ENCODE results near the gene PCDHA8.
"Not testable (repeated sequence)": the region's sequence is repeated elsewhere in the genome, so short reads cannot be mapped to it uniquely, and the experiment has no call there.

The PCDHA8 gene, protein sequence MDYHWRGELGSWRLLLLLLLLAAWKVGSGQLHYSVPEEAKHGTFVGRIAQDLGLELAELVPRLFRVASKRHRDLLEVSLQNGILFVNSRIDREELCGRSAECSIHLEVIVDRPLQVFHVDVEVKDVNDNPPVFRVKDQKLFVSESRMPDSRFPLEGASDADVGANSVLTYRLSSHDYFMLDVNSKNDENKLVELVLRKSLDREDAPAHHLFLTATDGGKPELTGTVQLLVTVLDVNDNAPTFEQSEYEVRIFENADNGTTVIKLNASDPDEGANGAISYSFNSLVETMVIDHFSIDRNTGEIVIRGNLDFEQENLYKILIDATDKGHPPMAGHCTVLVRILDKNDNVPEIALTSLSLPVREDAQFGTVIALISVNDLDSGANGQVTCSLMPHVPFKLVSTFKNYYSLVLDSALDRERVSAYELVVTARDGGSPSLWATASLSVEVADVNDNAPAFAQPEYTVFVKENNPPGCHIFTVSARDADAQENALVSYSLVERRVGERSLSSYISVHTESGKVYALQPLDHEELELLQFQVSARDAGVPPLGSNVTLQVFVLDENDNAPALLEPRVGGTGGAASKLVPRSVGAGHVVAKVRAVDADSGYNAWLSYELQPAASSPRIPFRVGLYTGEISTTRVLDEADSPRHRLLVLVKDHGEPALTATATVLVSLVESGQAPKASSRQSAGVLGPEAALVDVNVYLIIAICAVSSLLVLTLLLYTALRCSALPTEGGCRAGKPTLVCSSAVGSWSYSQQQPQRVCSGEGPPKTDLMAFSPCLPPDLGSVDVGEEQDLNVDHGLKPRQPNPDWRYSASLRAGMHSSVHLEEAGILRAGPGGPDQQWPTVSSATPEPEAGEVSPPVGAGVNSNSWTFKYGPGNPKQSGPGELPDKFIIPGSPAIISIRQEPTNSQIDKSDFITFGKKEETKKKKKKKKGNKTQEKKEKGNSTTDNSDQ

DNA sequence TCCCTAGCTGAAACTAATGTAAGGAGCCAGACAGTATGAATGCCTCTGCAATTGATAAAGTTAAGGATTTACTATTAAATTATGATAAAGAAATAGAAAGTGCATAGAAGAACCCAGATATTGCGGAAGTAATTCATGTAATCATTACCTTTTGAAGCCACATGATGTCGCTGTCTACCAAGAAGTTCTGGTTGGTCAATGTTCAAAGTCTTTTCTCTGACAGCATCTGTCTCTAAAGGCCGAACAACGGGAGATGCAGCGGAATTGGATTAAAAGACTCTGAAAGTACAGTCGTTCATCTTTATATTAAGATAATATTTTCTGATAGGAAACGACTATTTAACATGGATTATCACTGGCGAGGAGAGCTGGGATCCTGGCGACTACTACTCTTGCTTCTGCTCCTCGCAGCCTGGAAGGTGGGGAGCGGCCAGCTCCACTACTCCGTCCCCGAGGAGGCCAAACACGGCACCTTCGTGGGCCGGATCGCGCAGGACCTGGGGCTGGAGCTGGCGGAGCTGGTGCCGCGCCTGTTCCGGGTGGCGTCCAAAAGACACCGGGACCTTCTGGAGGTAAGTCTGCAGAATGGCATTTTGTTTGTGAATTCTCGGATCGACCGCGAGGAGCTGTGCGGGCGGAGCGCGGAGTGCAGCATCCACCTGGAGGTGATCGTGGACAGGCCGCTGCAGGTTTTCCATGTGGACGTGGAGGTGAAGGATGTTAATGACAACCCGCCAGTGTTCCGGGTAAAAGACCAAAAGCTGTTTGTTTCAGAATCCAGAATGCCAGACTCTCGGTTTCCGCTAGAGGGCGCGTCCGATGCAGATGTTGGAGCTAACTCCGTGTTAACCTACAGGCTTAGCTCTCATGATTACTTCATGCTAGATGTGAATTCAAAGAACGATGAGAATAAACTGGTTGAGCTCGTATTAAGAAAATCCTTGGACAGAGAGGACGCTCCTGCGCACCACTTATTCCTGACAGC lies at the start of gene PCDHA8:
Gene PCDHA8, plus strand, starts transcription at position 210 of the 985 bp plus-strand sequence. Its CDS starts 135 bp downstream, at position 345.
- DNase-seq: no peak

DNA sequence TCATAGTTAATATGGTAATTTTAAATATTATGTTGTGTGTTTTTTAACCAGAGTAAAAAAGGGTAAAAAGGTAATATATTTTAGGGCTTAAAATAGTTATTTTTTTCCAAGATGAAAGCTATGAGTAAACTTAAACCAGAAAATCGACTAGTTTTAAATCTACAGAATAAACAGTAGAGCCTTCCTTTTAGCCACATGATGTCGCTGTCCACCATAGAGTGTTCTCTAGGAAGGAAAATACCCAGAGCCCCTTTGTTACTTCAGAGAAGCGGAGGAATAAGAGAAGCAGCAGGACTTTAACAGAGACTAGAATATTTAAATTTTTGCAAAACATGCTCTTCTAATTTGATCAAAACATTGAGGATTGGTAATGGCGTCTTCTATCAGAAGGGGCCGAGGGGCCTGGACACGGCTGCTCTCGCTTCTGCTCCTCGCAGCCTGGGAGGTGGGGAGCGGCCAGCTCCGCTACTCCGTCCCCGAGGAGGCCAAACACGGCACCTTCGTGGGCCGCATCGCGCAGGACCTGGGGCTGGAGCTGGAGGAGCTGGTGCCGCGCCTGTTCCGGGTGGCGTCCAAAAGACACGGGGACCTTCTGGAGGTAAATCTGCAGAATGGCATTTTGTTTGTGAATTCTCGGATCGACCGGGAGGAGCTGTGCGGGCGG lies 46.3 kb upstream of the PCDHA8 start, which contains the start of gene PCDHA2:
Gene PCDHA2, plus strand, starts transcription at position 258 of the 664 bp plus-strand sequence.
- no peak for DNase-seq

DNA sequence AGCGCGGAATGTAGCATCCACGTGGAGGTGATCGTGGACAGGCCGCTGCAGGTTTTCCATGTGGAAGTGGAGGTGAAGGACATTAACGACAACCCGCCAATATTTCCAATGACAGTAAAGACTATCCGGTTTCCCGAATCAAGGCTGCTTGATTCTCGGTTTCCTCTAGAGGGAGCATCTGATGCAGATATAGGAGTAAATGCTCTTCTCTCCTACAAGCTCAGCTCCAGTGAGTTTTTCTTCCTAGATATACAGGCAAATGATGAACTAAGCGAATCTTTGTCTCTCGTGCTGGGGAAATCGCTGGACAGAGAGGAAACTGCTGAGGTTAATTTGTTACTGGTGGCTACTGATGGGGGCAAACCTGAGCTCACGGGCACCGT lies 45.7 kb upstream of the PCDHA8 start:
- no peak for DNase-seq

DNA sequence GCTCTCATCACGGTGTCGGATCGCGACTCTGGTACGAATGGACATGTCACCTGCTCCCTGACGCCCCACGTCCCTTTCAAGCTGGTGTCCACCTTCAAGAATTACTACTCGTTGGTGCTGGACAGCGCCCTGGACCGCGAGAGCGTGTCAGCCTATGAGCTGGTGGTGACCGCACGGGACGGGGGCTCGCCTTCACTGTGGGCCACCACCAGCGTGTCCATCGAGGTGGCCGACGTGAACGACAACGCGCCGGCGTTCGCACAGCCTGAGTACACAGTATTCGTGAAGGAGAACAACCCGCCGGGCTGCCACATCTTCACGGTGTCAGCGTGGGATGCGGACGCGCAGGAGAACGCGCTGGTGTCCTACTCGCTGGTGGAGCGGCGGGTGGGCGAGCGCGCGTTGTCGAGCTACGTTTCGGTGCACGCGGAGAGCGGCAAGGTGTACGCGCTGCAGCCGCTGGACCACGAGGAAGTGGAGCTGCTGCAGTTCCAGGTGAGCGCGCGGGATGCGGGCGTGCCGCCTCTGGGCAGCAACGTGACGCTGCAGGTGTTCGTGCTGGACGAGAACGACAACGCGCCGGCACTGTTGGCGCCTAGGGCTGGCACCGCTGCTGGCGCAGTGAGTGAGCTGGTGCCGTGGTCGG lies 44.8 kb upstream of the PCDHA8 start:
- not testable (repeated sequence) for DNase-seq

DNA sequence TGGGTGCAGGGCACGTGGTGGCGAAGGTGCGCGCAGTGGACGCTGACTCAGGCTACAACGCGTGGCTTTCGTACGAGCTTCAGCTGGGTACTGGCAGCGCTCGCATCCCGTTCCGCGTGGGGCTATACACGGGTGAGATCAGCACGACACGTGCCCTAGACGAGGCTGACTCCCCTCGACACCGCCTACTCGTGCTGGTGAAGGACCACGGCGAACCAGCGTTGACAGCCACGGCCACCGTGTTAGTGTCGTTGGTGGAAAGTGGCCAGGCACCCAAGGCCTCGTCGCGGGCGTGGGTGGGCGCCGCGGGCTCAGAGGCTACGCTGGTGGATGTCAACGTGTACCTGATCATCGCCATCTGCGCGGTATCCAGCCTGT lies 44.3 kb upstream of the PCDHA8 start:
- DNase-seq: no peak

DNA sequence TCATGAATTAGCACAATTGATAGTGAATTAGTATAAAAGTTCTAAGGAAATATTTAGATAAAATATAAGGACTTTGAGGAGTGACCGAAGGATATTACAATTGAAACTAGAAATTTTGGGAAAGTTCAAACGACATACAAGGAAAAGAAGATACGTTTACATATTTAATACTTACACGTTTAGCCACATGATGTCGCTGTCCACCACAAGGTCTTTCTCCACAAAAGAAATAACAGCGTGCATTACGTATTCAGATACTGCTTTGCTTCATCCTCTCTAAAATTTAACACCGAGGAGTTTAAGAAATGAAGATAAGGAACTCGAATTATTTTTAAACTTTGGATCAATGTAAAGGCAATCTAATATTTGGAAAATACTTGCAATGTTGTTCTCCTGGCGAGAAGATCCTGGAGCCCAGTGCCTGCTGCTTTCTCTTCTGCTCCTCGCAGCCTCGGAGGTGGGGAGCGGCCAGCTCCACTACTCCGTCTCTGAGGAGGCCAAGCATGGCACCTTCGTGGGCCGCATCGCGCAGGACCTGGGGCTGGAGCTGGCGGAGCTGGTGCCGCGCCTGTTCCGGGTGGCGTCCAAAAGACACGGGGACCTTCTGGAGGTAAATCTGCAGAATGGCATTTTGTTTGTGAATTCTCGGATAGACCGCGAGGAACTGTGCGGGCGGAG lies 40.0 kb upstream of the PCDHA8 start, which contains the start of gene PCDHA3:
Gene PCDHA3, plus strand, starts transcription at position 242 of the 678 bp plus-strand sequence.
- DNase-seq: no peak

DNA sequence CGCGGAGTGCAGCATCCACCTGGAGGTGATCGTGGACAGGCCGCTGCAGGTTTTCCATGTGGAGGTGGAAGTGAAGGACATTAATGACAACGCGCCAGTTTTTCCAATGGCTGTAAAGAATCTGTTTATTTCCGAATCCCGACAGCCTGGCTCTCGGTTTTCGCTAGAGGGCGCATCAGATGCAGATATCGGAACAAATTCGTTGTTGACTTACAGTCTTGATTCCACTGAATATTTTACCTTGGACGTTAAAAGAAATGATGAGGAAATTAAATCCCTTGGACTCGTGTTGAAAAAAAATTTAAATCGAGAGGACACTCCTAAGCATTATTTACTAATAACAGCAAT lies 39.5 kb upstream of the PCDHA8 start:
- DNase-seq: no peak

DNA sequence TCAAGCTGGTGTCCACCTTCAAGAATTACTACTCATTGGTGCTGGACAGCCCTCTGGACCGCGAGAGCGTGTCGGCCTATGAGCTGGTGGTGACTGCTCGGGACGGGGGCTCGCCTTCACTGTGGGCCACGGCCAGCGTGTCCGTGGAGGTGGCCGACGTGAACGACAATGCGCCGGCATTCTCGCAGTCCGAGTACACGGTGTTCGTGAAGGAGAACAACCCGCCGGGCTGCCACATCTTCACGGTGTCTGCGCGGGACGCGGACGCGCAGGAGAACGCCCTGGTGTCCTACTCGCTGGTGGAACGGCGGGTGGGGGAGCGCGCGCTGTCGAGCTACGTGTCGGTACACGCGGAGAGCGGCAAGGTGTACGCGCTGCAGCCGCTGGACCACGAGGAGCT lies 38.6 kb upstream of the PCDHA8 start:
- not testable (repeated sequence) for DNase-seq

DNA sequence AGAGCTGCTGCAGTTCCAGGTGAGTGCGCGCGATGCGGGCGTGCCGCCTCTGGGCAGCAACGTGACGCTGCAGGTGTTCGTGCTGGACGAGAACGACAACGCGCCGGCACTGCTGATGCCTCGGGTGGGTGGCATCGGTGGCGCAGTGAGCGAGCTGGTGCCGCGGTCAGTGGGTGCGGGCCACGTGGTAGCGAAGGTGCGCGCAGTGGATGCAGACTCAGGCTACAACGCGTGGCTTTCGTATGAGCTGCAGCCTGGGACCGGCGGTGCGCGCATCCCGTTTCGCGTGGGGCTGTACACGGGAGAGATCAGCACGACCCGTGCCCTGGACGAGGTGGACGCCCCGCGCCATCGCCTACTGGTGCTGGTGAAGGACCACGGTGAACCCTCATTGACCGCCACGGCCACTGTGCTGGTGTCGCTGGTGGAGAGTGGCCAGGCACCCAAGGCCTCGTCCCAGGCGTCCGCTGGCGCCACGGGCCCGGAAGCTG lies 38.2 kb upstream of the PCDHA8 start:
- DNase-seq: no peak

DNA sequence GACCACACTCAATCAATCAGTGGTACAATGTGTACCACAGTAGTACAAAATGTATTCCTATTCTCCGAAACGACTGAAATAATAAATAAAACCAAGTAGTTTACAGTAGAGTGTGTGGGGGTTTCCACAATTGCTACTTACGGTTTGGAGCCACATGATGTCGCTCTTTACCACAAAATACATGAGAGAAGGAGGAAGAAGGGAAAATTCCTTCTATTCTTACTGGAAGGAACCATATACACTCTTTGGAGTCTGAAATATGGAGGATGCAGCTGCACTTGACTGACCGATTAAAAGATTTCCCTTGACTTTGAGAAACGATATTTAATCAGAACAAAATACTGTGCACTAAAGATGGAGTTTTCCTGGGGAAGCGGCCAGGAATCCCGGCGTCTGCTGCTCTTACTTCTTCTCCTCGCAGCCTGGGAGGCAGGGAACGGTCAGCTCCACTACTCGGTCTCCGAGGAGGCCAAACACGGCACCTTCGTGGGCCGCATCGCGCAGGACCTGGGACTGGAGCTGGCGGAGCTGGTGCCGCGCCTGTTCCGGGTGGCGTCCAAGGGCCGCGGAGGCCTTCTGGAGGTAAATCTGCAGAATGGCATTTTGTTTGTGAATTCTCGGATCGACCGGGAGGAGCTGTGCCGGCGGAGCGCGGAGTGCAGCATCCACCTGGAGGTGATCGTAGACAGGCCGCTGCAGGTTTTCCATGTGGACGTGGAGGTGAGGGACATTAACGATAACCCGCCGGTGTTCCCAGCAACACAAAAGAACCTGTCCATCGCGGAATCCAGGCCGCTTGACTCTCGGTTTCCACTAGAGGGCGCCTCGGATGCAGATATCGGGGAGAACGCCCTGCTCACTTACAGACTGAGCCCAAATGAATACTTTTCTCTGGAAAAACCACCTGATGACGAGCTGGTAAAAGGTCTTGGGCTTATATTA lies 33.9 kb upstream of the PCDHA8 start, which contains the start of gene PCDHA4:
Gene PCDHA4, plus strand, starts transcription at position 235 of the 942 bp plus-strand sequence.
- no peak for DNase-seq

DNA sequence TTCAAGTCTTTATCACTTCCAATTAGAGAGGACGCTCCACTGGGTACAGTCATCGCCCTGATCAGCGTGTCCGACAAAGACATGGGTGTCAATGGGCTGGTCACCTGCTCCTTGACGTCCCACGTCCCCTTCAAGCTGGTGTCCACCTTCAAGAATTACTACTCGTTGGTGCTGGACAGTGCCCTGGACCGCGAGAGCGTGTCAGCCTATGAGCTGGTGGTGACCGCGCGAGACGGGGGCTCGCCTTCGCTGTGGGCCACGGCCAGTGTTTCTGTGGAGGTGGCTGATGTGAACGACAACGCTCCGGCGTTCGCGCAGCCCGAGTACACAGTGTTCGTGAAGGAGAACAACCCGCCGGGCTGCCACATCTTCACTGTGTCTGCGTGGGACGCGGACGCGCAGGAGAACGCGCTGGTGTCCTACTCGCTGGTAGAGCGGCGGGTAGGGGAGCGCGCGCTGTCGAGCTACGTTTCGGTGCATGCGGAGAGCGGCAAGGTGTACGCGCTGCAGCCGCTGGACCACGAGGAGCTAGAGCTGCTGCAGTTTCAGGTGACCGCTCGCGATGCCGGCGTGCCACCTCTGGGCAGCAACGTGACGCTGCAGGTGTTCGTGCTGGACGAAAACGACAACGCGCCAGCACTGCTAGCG lies 32.6 kb upstream of the PCDHA8 start:
- not testable (repeated sequence) for DNase-seq

DNA sequence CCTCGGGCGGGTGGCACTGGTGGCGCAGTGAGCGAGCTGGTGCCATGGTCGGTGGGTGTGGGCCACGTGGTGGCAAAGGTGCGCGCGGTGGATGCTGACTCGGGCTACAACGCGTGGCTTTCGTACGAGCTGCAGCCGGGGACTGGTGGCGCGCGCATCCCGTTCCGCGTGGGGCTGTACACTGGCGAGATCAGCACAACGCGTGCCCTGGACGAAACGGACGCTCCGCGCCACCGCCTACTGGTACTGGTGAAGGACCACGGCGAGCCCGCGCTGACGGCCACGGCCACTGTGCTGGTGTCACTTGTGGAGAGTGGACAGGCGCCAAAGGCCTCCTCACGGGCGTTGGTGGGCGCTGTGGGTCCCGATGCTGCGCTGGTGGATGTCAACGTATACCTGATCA lies 32.1 kb upstream of the PCDHA8 start:
- DNase-seq: no peak

DNA sequence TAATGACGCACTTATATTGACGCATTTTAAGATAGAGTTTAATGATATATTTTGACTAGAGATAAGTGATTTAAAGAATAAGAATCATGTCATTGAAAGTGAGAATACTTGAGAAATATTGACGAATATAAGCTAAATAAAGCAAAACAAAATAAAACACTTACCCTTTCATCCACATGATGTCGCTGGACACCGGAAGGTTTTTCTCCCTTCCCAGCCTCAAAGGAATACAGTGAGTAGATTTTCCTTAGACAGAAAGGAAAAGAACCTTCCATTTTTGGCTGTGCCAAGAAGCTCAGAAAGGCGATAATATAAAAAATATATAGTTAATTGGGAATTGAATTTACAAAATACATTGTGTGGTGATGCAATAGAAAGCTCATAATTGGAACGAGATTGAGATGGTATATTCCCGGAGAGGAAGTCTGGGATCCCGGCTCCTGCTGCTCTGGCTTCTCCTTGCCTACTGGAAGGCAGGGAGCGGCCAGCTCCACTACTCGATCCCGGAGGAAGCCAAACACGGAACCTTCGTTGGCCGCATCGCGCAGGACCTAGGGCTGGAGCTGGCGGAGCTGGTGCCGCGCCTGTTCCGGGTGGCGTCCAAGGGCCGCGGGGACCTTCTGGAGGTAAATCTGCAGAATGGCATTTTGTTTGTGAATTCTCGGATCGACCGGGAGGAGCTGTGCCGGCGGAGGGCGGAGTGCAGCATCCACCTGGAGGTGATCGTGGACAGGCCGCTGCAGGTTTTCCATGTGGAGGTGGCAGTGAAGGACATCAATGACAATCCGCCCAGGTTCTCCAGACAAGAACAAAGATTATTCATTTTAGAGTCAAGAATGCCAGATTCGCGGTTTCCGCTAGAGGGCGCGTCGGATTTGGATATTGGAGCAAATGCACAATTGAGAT lies 19.4 kb upstream of the PCDHA8 start, which contains the start of gene PCDHA5:
Gene PCDHA5, plus strand, starts transcription at position 239 of the 906 bp plus-strand sequence.
- DNase-seq: no peak

DNA sequence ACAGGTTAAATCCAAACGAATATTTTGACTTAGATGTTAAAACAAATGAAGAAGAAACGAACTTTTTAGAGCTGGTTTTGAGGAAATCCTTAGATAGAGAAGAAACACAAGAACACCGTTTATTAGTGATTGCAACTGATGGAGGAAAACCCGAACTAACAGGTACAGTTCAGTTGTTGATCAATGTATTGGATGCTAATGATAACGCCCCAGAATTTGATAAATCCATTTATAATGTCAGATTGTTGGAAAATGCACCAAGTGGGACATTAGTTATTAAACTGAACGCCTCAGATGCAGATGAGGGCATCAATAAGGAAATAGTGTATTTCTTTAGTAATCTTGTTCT lies 18.7 kb upstream of the PCDHA8 start:
- DNase-seq: no peak

DNA sequence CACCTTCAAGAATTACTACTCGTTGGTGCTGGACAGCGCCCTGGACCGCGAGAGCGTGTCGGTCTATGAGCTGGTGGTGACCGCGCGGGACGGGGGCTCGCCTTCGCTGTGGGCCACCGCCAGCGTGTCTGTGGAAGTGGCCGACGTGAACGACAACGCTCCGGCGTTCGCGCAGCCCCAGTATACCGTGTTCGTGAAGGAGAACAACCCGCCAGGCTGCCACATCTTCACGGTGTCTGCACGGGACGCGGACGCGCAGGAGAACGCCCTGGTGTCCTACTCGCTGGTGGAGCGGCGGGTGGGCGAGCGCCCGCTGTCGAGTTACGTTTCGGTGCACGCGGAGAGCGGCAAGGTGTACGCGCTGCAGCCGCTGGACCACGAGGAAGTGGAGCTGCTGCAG lies 18.0 kb upstream of the PCDHA8 start:
- DNase-seq: not testable (repeated sequence)

DNA sequence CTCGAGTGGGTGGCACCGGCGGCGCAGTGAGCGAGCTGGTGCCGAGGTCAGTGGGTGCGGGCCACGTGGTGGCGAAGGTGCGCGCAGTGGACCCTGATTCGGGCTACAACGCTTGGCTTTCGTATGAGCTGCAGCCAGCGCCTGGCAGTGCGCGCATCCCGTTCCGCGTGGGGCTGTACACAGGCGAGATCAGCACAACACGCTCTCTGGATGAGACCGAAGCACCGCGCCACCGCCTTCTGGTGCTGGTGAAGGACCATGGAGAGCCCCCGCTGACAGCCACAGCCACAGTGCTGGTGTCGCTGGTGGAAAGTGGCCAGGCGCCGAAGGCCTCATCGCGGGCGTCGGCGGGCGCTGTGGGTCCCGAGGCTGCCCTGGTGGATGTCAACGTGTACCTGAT lies 17.5 kb upstream of the PCDHA8 start:
- no peak for DNase-seq

DNA sequence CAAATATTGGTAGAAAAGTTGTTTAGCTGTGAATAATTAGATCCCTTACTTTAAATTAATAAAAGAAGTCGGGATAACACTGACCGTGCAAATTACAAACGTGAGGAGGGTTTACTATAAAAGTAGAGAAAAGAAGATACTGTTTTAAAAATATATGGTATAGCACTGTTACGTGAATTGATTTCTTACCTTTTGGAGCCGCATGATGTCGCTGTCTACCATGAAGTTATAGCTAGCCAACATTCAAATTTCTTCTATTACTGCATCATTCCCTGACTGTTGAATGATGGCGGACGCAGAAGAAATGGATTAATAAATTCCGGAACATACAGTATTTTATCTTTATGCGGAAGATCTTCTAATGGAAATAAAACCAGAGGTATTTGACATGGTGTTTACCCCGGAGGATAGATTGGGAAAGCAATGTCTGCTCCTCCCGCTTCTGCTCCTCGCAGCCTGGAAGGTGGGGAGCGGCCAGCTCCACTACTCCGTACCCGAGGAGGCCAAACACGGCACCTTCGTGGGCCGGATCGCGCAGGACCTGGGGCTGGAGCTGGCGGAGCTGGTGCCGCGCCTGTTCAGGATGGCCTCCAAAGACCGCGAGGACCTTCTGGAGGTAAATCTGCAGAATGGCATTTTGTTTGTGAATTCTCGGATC lies 13.2 kb upstream of the PCDHA8 start, which contains the start of gene PCDHA6:
Gene PCDHA6, plus strand, starts transcription at position 257 of the 658 bp plus-strand sequence. Its CDS starts 132 bp downstream, at position 389.
- no peak for DNase-seq
